Activated naive CD8-positive, alpha-beta T cell treated with anti-CD3 and anti-CD28 coated beads, Interleukin-2, amount 50 U/mL, for 16 hours (primary cell): ENCODE data around the gene CAMTA1.

Experiments
- DNase-seq: peaks from one replicate; pipeline ENCODE4 v3.0.0-alpha.2; 2020; ENCODE audit warnings: low read depth, low spot score

CAMTA1 gene

DNA sequence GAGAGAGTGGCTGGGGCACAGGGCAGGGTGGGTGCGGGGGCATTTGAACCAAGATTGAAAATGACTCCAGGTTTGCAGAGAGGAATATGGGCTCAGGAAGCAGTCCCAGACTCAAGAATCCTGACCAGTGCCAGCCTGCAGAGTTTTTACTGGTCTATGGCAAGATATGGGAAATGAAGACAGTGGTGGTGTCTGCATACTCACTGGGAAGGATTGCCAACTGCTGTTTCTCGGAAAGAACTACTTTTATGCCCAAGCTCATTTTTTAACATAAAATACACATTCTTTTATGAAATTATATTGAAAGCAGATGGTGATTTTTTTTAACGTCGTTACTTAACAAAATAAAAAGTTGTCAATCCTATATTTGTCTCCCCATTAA lies 401.8 kb downstream of the CAMTA1 start:
- no peak for DNase-seq

DNA sequence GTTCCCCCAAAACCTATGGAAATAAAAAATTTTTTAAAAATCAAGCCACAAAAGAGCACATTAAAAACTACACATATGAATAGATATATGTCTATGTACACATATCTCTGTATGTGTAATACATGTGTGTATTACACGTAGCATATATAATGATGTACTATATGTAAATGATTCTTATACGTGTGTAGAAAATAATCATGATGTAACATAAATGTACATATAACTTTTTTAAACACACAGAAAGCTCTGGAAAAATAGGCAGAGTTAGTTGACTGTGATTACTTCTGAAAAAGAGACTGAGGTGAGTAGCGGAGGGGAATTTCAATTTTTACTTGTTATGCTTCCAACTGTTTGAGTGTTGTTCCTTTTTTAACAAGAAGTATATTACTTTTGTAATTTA lies 405.0 kb downstream of the CAMTA1 start:
- no peak for DNase-seq

DNA sequence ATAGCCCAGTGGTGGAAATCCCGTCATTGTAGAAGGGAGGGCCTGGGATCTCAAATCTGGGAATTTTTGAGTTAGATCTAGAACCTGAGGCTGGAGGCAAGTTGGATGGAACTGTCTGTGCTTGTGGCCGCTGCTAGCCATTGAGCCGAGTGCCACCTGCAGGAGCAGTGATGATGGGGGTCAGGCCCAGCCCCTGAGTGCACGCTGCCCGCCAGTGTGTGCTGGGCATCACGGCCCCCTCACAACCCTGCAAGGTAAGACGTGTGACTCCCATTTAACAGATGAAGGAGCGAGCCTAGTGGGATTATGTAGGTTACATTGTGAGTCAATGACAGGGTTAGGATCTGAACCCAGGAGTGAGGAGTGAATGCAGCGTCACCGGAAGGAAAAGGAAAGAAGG lies 407.2 kb downstream of the CAMTA1 start:
- DNase-seq = no peak

DNA sequence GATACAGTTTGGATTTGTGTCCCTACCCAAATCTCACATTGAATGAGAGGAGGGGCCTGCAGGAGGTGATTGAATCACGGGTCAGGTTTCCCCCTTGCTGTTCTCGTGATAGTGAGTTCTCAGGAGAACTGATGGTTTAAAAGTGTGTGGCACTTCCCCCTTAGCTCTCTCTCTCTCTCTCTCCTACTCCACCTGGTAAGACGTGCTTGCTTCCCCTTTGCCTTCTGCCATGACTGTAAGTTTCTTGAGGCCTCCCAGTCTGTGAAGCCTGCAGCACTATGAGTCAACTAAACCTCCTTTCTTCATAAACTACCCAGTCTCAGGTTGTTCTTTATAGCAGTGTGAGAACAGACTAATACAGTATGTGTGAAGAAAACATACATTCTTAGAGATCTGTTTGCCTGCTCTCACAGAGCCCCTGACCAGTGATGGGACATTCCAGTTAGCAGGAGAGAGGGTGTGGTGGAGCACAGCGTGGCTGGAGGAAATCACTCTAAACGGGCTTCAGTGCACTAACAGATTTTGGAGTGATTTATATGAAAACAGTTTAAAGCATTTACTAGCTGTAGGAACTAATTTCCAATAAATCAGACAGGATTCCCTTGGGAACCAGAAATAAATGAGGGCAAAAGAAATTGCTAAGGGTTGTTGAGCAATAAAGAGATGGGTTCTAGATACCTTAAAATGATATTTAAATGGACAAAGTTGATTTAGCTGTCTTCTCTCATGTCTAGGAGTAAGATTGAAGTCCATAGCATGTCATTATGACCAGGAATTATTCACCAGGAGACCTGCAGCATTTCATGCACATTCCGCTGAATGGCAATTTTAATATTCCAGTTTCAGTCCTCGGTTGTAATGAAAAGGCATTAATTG lies 411.0 kb downstream of the CAMTA1 start:
- DNase-seq = no peak

DNA sequence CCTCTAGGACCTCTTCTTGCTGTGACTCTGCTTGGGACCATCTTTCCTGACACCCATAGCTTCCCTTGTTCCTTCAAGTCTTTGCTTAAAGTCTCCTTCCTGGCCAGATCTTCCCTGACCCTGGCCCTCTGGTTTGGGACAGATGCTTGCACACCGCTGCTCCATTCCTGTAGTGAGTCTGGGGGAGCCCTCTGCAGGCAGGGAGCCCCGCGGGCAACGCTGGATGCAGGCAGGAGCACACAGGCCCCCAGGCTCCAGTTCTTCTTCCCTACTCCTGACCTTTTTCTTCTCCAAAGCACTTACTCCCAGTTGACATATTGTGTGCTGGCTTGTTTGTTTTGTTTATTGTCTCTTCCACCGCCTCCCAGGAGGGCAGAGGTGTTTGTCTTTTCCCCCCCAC lies 413.4 kb downstream of the CAMTA1 start:
- no peak for DNase-seq

DNA sequence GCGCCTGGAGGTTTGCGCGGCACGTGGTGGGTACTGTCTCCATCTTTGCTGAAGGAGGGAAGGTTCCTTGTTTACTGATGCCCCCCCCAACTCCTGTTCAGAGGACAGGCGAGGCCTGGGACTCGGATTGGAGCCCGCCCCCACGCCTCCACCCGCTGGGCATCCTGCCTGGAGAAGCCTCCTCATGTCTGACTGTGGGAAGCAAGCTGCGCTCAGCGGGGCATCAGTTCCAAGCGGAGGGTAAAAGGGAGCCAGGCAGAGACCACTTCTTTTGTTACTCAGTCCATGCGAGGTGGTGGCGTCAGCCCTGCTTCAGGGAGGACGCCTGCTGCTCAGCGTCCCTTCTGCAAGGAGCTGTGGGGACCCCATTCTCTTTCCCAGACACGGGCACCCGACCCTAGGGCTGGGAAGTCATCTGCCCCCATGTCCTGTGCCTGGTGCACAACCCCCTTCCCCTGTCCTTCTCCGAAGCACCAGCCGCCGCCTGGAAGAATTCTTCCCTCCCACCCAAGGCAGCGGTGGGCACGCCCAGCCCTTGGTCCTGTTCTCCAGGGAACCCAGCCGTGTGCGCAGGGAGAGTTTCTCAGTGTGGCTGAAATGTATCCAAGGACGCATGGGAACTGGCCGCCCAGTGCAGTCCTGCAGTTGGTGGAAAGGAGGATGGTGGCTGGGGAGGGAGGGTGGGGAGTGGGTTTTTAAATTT lies 414.0 kb downstream of the CAMTA1 start:
- DNase-seq = no peak

DNA sequence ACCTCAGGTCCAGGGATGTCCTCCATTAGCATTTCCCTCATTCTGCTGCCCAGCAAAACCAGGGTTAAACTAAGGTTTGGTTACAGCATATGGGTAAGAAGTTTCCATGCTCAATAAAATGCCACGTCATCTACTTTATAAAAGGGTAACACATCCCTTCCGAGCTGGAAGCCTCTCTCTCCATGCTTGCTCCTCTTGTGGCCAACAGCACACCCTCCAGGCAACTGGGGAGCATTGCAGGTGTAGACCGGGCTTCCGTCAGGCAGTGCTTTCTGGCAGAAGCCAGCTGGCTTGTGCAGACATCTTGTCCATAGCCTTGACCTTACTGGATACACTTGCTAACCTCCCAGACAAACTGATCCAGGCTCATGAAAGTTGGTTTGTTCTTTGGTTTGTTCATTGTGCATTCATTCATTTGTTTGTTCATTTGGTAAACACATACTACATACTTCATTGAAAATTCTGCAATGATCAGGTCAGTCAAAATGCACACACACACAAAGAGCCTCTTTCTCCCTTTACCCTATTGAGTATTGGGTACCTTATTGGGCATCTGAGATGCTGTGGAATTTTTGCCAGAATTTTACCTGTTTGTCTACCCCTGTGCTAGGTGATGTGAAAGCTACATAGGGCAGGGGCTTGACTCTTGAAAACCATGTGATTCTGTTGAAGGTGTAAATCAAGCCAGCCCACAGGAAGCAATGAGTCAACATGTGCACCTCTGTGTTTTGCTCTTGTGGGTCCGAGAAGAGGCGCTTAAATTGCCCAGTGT lies 422.8 kb downstream of the CAMTA1 start:
- DNase-seq = no peak

DNA sequence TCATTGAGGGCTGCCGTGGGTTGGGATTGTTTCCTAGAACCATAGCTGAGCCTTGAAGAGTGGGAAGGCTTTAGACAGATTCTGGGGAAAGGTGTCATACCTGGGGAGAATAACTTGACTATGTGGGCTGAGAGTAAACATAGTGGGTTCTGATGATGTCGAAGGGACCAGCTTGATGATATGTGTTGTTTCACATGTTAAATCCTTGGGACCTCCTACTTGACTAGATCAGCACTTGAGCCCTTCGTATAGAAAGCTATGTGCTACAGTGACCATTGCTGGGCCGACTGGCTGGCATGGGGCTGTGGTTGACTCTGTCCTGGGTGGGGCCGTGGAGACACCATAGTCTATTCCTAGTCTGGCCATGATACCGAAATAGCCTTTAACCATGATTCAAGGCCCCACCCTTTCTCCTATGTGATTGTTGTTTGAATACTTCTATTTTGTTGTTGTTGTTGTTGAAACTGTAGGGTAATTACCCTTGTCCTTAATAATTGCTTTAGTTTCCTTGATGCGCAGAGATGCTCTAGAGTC lies 423.5 kb downstream of the CAMTA1 start:
- DNase-seq = no peak

DNA sequence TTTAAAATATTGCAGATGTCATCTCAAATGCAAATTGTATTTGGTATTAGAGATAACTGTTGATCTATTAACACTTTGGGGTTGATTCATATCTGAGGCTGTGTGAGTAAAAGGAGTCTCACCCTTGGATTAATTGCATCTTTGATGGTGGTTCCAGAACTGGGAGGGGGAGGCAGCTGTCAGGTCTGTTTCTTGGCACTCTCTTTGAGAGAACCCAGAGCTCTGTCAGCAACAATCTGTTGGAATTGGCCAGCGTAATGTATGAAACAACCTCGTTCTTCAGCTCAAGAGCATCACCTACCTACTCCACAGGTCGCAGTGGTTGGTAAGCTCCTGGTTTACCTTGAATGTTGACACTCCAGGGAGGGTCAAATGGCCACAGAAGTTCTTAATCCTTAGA lies 424.1 kb downstream of the CAMTA1 start:
- no peak for DNase-seq

DNA sequence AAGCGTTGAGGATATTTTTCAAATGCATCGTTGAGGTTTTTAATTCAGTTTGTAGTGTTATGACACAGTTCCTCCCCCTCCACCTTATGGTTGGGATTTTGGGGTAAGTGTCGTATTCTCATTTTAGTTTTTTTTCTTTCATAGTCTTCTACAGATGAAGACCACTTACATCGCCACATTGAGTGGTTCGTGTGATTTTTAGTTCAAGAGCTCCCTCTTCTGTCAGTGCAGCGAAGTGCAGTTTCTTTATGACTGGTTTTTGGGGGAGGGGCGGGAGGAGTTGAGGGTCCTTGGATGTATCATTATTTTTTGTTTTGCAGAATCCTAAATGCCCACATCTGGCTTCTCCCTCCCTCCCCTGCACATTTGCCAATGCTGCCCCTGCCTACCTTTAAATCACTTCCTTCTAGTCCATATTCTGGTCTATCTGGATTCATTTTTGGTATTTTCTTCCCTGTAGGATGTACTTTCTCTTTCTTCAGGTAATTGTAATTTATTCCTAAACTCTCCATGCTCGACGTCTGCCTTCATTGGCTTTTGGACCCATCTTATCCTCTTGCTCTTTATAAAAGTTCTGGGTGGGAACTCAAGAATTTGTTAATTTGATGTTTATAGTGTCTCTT lies 433.1 kb downstream of the CAMTA1 start:
- no peak for DNase-seq

DNA sequence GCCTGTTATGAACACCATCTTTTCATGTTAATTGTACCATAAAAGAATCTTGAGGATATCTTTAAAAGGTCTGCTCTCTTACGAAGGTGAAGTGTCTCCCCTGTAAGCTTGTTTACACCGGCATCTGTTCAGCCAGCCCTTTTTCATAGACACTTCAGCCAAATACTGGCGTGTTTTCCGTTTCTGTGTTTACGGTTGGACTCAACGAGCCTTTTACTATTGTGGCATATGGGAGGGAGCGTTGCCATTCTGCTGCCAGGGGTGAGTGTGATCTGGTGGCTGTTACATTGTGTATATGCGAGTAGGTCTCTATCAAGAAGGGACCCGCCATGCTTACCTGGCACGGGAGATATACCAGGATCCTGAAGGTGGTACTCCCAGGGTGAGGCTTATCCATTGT lies 433.8 kb downstream of the CAMTA1 start:
- DNase-seq = no peak

DNA sequence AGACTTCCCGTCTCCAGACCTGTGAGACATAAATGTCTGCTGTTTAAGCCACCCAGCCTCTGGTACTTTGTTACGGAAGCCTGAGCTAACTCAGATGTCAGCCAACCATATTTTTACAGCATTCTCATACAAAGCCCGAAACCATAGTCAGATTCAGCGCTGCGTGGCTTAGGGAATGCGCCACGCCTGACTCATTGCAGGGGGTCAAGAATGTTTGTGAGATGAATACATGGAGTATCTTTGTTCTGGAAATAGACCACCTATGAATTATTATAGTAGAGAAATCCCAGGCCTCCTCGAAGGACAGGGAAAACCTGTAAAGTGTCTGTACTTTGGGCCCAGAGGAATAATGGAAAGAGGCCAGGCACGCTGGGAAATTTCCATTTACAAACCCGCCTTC lies 434.8 kb downstream of the CAMTA1 start:
- no peak for DNase-seq

DNA sequence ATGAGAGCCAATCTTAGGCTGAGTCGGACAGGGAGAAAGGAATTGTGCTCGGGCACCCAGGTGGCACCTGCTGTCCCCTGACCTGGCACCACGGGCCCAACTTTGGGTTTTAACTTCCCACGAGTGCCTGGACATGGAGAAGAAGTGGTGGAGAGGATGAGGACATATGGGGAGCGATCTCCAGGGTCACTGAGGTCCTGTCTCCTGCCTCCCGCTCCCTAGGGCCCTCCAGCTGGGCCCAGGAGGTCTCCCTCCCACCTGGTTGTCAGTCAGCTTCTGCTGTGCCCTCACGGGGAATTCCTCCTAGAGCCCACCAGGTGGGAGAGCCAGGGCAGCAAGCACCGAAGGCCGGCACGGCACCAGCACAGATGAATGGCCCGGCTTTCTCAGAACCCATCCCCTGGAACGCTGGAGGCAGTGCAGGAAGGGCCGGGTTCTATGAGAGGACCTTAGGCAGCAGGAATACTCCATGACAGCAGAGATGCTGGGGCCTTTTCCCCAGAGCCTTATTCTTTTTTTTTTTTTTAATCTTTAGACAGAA lies 435.5 kb downstream of the CAMTA1 start:
- no peak for DNase-seq

DNA sequence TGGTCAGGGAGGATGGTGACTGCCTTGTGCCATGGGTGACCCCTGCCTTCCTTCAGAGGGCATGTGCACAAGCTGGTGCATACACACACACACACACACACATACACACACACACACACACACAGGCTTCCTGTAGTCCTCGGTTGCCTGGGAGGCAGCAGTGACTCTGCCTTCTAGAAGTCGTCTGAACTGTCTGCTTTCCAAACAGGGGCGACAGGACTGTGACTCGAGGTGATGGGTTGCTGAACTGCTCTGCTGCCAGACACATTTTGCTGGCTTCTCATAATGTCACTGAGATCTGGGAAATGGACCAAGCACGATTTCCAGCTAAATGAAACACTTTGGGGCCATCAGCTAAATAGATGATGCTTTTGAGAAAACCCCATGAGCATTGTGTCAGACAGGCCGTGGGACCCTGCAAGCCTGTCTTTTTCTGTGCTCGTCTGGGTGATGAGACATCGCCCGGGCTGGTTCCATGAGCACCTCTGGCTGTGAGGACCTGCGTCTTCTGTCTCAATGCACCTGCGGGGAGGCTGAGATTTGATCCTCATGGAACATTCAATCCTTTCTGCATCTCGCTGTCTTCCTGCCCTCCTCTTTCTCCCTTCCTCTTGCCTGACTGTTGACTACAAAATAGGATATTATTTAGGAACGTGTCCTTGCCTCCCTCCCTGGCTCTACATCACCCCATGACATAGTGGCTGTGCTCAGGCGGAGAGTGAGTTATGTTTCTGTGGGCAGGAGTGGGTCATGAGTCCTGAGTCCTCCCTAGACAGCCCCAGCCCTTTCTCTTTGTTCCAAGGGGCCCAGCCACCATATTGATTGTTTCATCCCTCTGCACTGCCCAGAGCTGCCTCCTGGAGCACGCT lies 436.8 kb downstream of the CAMTA1 start:
- no peak for DNase-seq

DNA sequence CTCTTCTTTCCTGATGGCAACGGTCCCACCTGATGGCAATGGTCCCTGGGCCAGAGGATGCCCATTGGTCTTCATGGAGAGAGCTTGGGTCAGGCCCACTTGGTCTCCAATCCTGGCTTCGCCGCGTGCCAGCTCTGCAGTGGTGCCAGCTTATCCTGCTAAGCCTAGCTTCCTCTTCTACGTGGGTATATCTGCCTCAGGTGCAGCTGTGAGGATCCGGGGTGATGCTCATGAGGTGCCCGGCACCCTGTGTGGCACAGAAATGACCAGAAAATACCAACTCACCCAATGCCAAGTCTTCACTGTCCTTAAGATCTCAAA lies 437.4 kb downstream of the CAMTA1 start:
- DNase-seq = no peak

DNA sequence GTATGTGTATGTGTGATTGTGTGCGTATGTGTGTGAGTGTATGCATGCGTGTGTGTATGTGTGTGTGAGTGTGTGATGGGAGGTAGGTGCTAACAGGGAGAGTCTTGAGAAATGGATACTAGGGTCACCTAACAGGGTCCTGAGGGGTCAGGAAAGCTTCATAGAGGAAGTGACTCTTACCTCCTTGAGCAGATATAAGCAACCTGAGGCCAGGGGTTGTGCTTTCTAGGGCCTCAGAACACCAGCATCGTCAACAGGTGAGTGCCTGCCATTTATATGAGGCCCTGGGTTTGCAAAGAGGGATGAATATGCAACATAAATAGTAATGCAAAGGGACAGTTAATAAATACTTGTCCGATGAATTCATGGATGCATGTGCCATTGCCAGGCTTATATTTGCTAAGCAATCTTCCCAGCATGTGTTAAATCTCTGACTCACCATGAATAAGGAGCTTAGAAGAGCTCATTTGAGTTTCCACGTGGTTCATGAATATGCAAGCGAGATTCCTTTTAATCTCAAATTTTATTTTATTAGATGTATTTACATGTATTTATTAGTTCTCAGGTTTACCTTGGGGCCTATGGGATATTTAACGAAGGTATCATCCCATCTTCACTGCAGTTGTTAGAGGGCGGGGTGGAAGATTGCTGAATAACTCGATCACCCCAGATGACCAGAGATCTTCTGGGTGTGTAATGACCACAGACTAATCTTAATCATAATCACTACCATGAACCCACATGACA lies 438.3 kb downstream of the CAMTA1 start:
- no peak for DNase-seq

DNA sequence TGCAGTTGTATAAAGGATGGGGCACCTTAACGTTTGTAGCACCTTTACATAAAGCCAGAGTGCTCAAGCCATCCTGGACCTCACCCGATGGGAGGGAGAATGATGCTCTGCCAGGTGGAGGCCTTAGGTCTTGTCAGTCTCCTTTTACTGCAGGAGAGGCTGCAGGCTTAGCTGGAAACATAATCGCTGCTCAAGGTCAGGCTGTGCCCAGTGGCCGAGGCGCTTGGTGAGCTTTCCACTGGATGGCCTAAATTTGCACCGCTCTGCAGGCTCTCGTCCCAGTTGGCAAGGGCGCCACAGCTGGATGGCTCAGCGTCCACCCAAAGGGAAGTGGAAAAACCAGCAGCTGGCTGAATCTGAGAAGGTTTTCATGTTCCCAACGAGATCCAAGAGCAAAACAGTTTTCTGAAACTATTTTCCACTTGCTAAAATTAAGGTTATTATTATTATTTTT lies 438.9 kb downstream of the CAMTA1 start:
- no peak for DNase-seq

DNA sequence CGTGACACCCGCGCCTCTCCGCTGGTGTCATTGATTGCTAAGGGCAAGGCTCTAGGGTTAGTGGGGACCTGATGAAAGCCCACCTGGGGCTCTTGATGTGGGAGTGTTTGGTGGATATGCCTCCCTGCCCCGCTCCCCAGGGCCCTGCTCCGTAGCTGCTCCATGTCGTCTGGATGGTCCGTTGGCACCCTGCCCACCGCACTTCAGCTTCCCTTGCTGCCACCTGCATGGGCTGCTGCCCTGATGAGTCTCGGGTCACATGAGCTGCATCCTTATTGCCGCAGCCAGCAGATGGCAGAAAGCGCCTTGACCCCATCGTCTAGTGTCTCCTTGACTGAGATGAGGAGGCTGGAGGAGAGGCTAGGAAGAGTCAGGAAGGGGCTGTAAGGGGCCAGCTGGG lies 439.4 kb downstream of the CAMTA1 start:
- no peak for DNase-seq

DNA sequence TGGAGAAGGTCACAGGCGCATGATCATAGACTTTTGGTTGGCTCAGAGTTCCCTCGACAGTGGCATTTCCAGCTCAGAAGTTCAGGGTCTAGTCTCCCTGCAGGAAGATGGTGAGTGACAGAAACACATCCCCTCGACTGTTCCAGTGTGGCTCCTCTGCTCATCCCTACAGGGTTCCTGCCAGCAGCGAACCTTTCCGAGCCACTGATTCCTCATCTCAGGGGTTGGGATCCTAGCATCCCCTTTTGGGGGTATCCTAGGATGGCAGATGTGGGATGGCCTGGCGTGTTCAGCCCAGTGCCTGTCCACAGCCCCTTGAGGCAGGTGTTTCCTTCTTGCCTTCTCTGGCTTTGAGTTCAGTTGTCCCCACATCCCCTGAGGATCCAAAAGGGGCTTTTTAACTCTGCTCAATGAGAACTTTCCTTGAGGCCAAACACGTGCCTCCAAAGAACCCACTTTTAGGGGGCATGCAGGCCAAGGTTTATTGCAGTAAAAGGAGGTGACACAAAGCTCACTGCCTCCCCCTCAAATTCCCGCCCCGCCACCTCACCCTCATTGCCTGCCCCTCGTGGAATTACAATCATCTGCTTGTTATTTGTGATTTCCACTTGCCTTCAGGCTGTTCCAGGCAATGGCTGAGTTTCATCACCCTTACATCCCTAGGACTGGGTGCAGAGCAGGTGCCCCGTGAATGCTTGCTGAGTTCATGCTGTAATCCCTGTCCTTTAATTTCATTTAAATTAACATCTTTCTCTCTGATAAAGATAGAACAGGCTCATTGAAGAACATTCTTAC lies 440.7 kb downstream of the CAMTA1 start:
- DNase-seq = no peak
